ENCODE results near the gene SNX30.

The SNX30 gene, protein sequence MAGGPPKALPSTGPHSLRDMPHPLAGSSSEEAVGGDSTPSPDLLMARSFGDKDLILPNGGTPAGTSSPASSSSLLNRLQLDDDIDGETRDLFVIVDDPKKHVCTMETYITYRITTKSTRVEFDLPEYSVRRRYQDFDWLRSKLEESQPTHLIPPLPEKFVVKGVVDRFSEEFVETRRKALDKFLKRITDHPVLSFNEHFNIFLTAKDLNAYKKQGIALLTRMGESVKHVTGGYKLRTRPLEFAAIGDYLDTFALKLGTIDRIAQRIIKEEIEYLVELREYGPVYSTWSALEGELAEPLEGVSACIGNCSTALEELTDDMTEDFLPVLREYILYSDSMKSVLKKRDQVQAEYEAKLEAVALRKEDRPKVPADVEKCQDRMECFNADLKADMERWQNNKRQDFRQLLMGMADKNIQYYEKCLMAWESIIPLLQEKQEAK

DNA sequence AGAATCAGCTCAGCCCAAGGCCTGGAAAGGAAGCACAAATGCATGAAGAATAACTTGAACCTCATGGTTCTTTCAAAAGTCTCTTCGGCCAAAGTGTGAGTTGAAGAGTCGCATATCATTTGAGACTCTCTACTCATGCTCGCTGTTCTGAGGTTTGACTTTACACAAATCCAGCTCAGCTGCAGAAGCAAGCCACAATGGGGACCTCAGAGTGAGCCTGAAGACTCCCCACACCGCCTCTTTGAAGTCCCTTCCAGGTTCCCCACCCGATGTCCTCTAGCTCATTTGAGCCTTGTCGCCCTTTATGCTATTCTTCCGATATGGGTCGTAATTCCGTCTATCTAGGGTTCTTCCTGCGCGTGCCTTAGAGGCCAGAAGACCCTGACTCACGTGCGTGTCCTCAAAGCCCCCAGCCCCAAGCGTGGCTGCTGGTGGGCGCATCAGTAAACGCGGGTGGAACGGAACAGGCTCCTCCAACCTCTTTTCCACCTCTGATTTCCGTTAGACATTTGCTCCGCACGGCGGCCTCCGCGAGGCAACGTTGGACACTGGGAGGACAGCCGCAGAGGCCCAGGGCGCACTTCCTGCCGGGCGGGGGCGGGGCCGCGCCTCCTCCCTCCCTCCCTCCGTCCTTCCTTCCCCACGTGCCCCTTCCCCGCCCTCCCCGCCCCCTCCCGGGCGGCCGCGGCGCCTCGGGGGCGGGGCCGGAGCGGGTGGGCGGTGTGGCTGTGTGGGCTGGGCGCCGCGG, at the start of gene SNX30:
Gene SNX30 (plus strand): TSS at position 745 of the 748 bp plus-strand sequence. CDS start 242 bp downstream, outside the sequence.
- TF ChIP-seq, protein P1, sequence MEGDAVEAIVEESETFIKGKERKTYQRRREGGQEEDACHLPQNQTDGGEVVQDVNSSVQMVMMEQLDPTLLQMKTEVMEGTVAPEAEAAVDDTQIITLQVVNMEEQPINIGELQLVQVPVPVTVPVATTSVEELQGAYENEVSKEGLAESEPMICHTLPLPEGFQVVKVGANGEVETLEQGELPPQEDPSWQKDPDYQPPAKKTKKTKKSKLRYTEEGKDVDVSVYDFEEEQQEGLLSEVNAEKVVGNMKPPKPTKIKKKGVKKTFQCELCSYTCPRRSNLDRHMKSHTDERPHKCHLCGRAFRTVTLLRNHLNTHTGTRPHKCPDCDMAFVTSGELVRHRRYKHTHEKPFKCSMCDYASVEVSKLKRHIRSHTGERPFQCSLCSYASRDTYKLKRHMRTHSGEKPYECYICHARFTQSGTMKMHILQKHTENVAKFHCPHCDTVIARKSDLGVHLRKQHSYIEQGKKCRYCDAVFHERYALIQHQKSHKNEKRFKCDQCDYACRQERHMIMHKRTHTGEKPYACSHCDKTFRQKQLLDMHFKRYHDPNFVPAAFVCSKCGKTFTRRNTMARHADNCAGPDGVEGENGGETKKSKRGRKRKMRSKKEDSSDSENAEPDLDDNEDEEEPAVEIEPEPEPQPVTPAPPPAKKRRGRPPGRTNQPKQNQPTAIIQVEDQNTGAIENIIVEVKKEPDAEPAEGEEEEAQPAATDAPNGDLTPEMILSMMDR (IDR thresholded peaks at IDR 0.05; ENCODE audit: extremely low read depth, missing control alignments): no peak
- peak; percentile 96 for DNase-seq (ENCODE audit: low spot score)

GRCh38 chr9:112703304-112703703, 47.3 kb upstream of the SNX30 start:
- TF ChIP-seq, protein P1 (IDR thresholded peaks at IDR 0.05; ENCODE audit: extremely low read depth, missing control alignments): no peak

GRCh38 chr9:112705768-112706427, 44.7 kb upstream of the SNX30 start:
- no peak for DNase-seq (ENCODE audit: low spot score)
- TF ChIP-seq, protein P1 (IDR thresholded peaks at IDR 0.05; ENCODE audit: extremely low read depth, missing control alignments): no peak

More at GRCh38 chr9:112703304-112703703, 47.3 kb upstream of the SNX30 start:
- DNase-seq (ENCODE audit: low spot score): no peak

DNA sequence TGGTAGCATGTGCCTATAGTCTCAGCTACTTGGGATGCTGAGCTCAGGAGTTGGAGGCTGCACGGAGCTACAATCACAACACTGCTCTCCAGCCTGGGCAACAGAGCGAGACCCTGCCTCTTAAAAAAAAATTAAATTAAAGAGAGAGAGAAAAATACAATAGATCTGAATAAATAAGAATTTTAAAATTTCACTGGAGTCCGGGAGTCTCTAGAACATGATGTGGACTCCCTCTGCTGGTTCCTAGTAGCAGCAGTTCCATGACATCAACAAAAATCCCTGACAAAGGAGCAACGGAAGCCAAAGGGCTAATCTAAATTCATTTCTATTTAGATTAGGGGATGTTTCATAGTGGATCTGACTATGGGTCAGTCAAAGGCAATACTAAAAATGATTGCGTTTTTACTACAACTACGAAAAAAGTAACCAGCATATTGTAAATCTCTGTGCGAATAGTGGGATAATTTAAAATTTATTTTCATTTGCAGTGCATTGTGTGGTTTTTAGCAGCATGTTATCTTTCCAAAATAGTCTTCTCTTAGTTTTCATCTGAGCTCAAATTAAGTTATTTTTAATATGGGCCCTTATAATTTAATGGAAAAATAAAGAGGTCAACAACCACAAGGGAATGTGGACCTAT, 39.4 kb upstream of the SNX30 start:
- TF ChIP-seq, protein P1 (IDR thresholded peaks at IDR 0.05; ENCODE audit: extremely low read depth, missing control alignments): no peak
- DNase-seq (ENCODE audit: low spot score): no peak

GRCh38 chr9:112712678-112713077, 37.9 kb upstream of the SNX30 start:
- no peak for DNase-seq (ENCODE audit: low spot score)
- TF ChIP-seq, protein P1 (IDR thresholded peaks at IDR 0.05; ENCODE audit: extremely low read depth, missing control alignments): no peak

DNA sequence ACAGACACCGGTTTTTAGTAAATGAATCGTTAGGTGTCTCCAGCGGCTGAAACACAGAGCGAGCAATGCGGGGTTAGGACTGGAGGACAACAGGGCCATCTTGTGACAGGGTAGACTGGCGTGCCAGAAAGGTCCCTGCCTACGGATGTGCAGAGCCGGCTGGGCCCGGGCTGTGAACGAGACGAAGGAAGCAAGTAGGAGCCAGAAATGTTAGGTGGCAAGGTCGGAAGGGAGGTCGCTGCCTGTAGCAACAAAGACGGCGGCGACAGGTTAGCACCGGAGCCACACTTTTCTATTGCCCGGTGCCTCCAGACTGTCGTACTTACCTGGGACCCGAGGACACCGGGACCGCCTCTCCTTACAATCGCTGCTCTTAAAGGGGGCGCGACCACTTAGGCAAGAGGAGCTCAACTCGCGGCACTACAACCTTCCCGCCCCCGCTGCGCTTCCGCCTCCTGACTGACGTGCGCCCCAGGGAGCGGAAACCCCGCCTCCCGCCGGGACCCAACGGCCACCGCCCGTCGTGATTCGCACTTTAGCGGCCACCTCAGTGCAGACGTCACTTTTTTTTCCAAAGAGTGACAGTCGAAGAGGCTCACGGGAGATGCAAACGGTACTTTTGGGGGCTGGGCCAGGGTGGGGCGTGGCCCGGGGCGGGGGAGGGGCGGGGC, 32.8 kb upstream of the SNX30 start, which contains the start of gene INIP:
Gene INIP (minus strand): TSS at position 457 of the 671 bp plus-strand sequence. CDS start 1,632 bp downstream, outside the sequence.
- TF ChIP-seq, protein P1 (IDR thresholded peaks at IDR 0.05; ENCODE audit: extremely low read depth, missing control alignments): no peak
- DNase-seq (ENCODE audit: low spot score): peak; percentile 94
